Neural cell (in vitro differentiated cells): ENCODE measurements around the gene KRT2.

Experiments used
- CTCF ChIP-seq: fragments of 450-650 bp; IDR thresholded peaks from 2 replicates; pipeline ENCODE4 v1.5.1; 2014; ENCODE audit warnings: antibody characterized with exemption, mild to moderate bottlenecking, moderate library complexity; ENCODE audit not compliant: poor library complexity, severe bottlenecking
- MXI1 ChIP-seq: fragments of 450-650 bp; conservative IDR thresholded peaks from 2 replicates; pipeline ENCODE4 v1.6.1; 2014; ENCODE audit warnings: antibody characterized with exemption, mild to moderate bottlenecking; ENCODE audit not compliant: poor library complexity, severe bottlenecking
- POLR2AphosphoS5 ChIP-seq: IDR thresholded peaks from 2 replicates; pipeline ENCODE4 v1.6.1; 2012
- RAD21 ChIP-seq: fragments of 450-650 bp; conservative IDR thresholded peaks from 2 replicates; pipeline ENCODE4 v1.6.1; 2014; ENCODE audit warnings: antibody characterized with exemption, mild to moderate bottlenecking, moderate library complexity
- SMC3 ChIP-seq: fragments of 450-650 bp; conservative IDR thresholded peaks from 2 replicates; pipeline ENCODE4 v1.6.1; 2014; ENCODE audit warnings: antibody characterized with exemption, mild to moderate bottlenecking, moderate library complexity; ENCODE audit not compliant: poor library complexity

DNA sequence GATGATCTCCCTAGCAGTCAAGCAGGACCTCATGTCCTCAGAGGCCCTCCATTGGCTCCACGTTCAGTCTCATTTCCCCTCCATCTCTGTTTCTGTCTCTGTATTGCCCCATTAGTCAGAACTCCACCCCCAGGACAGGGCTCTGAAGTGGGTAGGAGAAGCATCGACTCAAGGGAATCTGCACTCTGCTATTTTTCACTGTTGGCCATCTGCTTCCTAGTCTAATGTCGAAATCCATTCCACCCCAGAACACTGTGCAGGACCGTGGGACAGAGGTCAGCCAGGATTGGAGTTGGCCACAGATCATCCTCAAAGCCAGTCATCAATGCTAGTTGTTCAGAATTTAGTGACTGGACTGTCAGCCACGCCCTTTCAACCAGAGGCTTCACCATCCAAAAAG lies 41.2 kb upstream of the KRT2 start:
- TF ChIP-seq SMC3 = no peak
- no peak for TF ChIP-seq CTCF
- no peak for TF ChIP-seq RAD21
- no peak for TF ChIP-seq POLR2AphosphoS5
- TF ChIP-seq MXI1 = no peak
